Natural killer cell (primary cell): ENCODE data around the gene XCR1. TPM values are rescaled to one million over a fixed set of nuclear protein-coding genes. Genes with fewer than 3 reads are reported as not detected.

ENCODE experiments used
- ATAC-seq, 3 donors: fragments of 150-1000 bp in 2 of 3; fragments of 200-7000 bp in 1 of 3; cut with Tn5 transposase; 1 replicate in 1 of 3; 2 replicates in 2 of 3; pipeline ENCODE4 v1.10.0; 2021; ENCODE audit warnings: mild to moderate bottlenecking in 2 of 3, moderate library complexity in 2 of 3
- DNase-seq, 2 donors: peaks; one replicate each; pipeline versions ENCODE4 v3.0.0 to v3.0.0-alpha.2; 2013 to 2021; ENCODE audit warnings: mixed read lengths in 1 of 2
- H3K27ac ChIP-seq: one replicate; pipeline ENCODE4 v1.5.1; 2013; ENCODE audit warnings: mild to moderate bottlenecking, low read length
- H3K27me3 ChIP-seq: one replicate; pipeline ENCODE4 v1.6.1; 2013; ENCODE audit warnings: low read length; ENCODE audit not compliant: control insufficient read depth, insufficient read depth
- H3K36me3 ChIP-seq: one replicate; pipeline ENCODE4 v1.6.1; 2013; ENCODE audit warnings: low read length; ENCODE audit not compliant: control insufficient read depth, insufficient read depth
- H3K4me1 ChIP-seq: one replicate; pipeline ENCODE4 v1.6.1; 2013; ENCODE audit warnings: low read length; ENCODE audit not compliant: control insufficient read depth, insufficient read depth
- H3K4me3 ChIP-seq: one replicate; pipeline ENCODE4 v1.5.1; 2013; ENCODE audit warnings: low read length
- H3K9me3 ChIP-seq: one replicate; pipeline ENCODE4 v1.6.1; 2013; ENCODE audit warnings: low read length; ENCODE audit not compliant: control insufficient read depth, insufficient read depth
- H3K27ac Mint-ChIP-seq, 2 donors: one replicate each; pipeline ENCODE4 v1.8.0; 2022; ENCODE audit warnings: mild to moderate bottlenecking in 2 of 2, mixed read lengths in 2 of 2, moderate library complexity in 1 of 2
- H3K27me3 Mint-ChIP-seq, 2 donors: one replicate each; pipeline ENCODE4 v1.8.0; 2022; ENCODE audit warnings: low read depth in 2 of 2, mixed read lengths in 2 of 2
- H3K36me3 Mint-ChIP-seq: one replicate; pipeline ENCODE4 v1.8.0; 2022; ENCODE audit warnings: mixed read lengths
- H3K4me1 Mint-ChIP-seq, 2 donors: one replicate each; pipeline ENCODE4 v1.8.0; 2022; ENCODE audit warnings: mixed read lengths in 2 of 2
- H3K4me3 Mint-ChIP-seq: one replicate; pipeline ENCODE4 v1.8.0; 2022; ENCODE audit warnings: mild to moderate bottlenecking, moderate library complexity, mixed read lengths
- H3K9me3 Mint-ChIP-seq, 2 donors: one replicate each; pipeline ENCODE4 v1.8.0; 2022; ENCODE audit warnings: mixed read lengths in 2 of 2
- WGBS: methylation state at CpG from one replicate; pipeline ENCODE4 v1.1.7; 2013; ENCODE audit warnings: missing lambda C conversion rate; ENCODE audit not compliant: insufficient coverage; 5-methylcytosine and 5-hydroxymethylcytosine counted together
- intact Hi-C: fragments of 100-400 bp; cut with micrococcal nuclease; formaldehyde crosslinking; loops from one replicate; pipeline ENCODE4 v1.14.2; 2022
- total RNA-seq, 4 donors: library from RNA; stranded (reverse); fragments of 120-200 nt in 1 of 4; gene quantifications; one replicate each; pipeline versions ENCODE4 v1.2.3 to v1.2.4, GENCODE V29; 2013 to 2022
- TF ChIP-seq, protein P1 (sequence below): fragments of 200-600 bp; IDR thresholded peaks from one replicate; pipeline ENCODE4 v1.8.0; 2022; ENCODE audit warnings: antibody characterized with exemption

The XCR1 gene
- total RNA-seq, 3 donors from 2014 or later (not counting 1 experiment from before 2014, with no cell fraction given), result 0.21 TPM; not detected in 2

GRCh38 chr3:46061887-46062286, 34.6 kb upstream of the XCR1 start:
- TF ChIP-seq, protein P1, sequence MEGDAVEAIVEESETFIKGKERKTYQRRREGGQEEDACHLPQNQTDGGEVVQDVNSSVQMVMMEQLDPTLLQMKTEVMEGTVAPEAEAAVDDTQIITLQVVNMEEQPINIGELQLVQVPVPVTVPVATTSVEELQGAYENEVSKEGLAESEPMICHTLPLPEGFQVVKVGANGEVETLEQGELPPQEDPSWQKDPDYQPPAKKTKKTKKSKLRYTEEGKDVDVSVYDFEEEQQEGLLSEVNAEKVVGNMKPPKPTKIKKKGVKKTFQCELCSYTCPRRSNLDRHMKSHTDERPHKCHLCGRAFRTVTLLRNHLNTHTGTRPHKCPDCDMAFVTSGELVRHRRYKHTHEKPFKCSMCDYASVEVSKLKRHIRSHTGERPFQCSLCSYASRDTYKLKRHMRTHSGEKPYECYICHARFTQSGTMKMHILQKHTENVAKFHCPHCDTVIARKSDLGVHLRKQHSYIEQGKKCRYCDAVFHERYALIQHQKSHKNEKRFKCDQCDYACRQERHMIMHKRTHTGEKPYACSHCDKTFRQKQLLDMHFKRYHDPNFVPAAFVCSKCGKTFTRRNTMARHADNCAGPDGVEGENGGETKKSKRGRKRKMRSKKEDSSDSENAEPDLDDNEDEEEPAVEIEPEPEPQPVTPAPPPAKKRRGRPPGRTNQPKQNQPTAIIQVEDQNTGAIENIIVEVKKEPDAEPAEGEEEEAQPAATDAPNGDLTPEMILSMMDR, result no peak
- no peak overlapping the region for H3K27ac Mint-ChIP-seq
- H3K36me3 Mint-ChIP-seq, result no peaks in the 10 kb centered on the region
- DNase-seq (no peak), ATAC-seq (no peak)
- H3K4me3 Mint-ChIP-seq, result no peak overlapping the region
- H3K9me3 Mint-ChIP-seq, result no peaks in the 10 kb centered on the region
- Histone ChIP-seq H3K4me3 (no peak overlapping the region), H3K27me3 (no peaks in the 10 kb centered on the region), H3K4me1 (peaks cover 34% of the 10 kb centered on the region), H3K36me3 (no peaks in the 10 kb centered on the region), H3K27ac (no peak overlapping the region), H3K9me3 (no peaks in the 10 kb centered on the region)
- peaks cover 2 to 9% of the 10 kb centered on the region in 2 donors for H3K4me1 Mint-ChIP-seq
- intact Hi-C loops, result no loop called here
- peaks cover 0 to 8% of the 10 kb centered on the region in 2 donors for H3K27me3 Mint-ChIP-seq
- 95% methylated on average over 3 of the region's 3 CpGs for WGBS

DNA sequence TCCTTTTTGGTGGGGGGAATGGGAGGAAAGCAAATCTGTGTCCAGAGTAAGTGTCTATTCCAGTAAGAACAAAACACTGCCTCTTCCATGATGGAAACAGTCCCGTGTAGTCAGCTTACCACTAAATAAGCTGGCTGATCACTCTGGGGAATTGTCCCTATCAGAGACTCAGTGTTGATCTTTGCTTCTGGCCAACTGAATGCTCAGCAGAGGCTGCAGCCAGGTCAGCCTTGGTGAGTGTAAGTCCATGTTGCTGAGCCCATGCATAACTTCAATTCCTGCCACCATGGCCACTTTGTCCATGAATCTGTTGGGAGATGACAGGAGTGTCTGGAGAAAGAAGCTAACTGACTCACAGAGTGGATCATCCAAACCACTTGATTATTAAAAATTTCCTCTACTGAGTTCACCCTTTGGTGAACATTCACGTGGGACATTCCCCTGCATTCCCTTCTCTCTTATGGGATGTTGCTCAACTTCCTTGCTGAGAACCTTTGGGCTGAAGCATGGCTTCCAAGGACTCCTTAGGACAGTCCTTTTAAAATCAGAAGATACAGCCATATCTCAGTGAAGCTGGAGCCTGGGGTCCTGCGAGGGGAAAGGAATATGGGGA, 33.9 kb upstream of the XCR1 start:
- no peak overlapping the region for H3K27ac ChIP-seq
- Mint-ChIP-seq H3K4me1 (peaks cover 0 to 6% of the 10 kb centered on the region in 2 donors), H3K27ac (no peak overlapping the region), H3K9me3 (no peaks in the 10 kb centered on the region), H3K4me3 (no peak overlapping the region), H3K36me3 (no peaks in the 10 kb centered on the region), H3K27me3 (peaks cover 0 to 8% of the 10 kb centered on the region in 2 donors)
- intact Hi-C loops, result no loop called here
- ATAC-seq, result no peak
- peaks cover 27% of the 10 kb centered on the region for H3K4me1 ChIP-seq
- DNase-seq, result no peak
- H3K27me3 ChIP-seq, result no peaks in the 10 kb centered on the region
- WGBS, result 91% methylated on average over 3 of the region's 3 CpGs
- TF ChIP-seq, protein P1, result no peak
- no peaks in the 10 kb centered on the region for H3K9me3 ChIP-seq
- H3K4me3 ChIP-seq, result no peak overlapping the region
- no peaks in the 10 kb centered on the region for H3K36me3 ChIP-seq

DNA sequence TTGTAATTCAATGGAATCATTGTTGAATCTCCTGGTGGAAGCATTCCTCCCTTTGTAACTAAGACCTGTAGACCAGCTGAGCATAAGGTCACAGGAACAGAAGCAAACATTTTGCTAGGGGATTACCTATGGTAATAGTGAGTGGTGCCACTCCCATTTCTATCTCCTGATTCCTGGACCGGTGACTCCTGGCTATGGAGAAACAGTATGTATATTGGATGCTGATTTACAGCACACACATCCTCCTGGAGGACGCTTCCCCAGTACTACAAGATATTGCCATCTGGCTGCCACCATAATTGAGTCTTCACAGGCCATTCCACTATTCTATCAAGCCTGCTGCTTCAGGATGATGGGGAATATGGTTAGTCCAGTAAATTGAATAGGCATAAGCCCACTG, 33.3 kb upstream of the XCR1 start:
- Histone ChIP-seq H3K4me1 (peaks cover 21% of the 10 kb centered on the region), H3K27ac (no peak overlapping the region), H3K27me3 (no peaks in the 10 kb centered on the region), H3K9me3 (no peaks in the 10 kb centered on the region), H3K4me3 (no peak overlapping the region), H3K36me3 (no peaks in the 10 kb centered on the region)
- DNase-seq, result no peak
- no peak overlapping the region for H3K4me3 Mint-ChIP-seq
- no peak for ATAC-seq
- H3K4me1 Mint-ChIP-seq, result peaks cover 0 to 4% of the 10 kb centered on the region in 2 donors
- H3K27me3 Mint-ChIP-seq, result peaks cover 6 to 8% of the 10 kb centered on the region in 2 donors
- intact Hi-C loops, result no loop called here
- WGBS, result no CpG with 5 or more reads among the region's 2 CpGs
- no peak overlapping the region for H3K27ac Mint-ChIP-seq
- no peaks in the 10 kb centered on the region for H3K9me3 Mint-ChIP-seq
- TF ChIP-seq, protein P1, result no peak
- H3K36me3 Mint-ChIP-seq, result no peaks in the 10 kb centered on the region

- Histone ChIP-seq H3K27ac (no peak overlapping the region), H3K4me1 (peaks cover 10% of the 10 kb centered on the region), H3K9me3 (no peaks in the 10 kb centered on the region), H3K36me3 (no peaks in the 10 kb centered on the region), H3K27me3 (no peaks in the 10 kb centered on the region), H3K4me3 (no peak overlapping the region)
- H3K9me3 Mint-ChIP-seq, result no peaks in the 10 kb centered on the region
- no peaks in the 10 kb centered on the region for H3K36me3 Mint-ChIP-seq
- peaks cover 8 to 14% of the 10 kb centered on the region in 2 donors for H3K27me3 Mint-ChIP-seq
- TF ChIP-seq, protein P1, result no peak
- no peaks in the 10 kb centered on the region for H3K4me1 Mint-ChIP-seq
- no peak overlapping the region for H3K4me3 Mint-ChIP-seq
- H3K27ac Mint-ChIP-seq, result no peak overlapping the region
- WGBS, result 78% methylated on average over 1 of the region's 3 CpGs
- DNase-seq, result no peak
- intact Hi-C loops, result no loop called here
- ATAC-seq, result no peak
These were observed 32.1 kb upstream of the XCR1 start for GRCh38 chr3:46059432-46059831.
